RWPE2 (cell line): Measurements from ENCODE around the gene TTLL12.

Experiments used
- ATAC-seq: fragments of 200-7000 bp; cut with Tn5 transposase; 3 replicates; pipeline ENCODE4 v1.9.1; 2021; ENCODE audit warnings: low read depth
- DNase-seq: peaks from one replicate; pipeline ENCODE4 v3.0.0-alpha.2; 2020; ENCODE audit warnings: low spot score
- H3K27ac ChIP-seq: fragments of 450-650 bp; 2 replicates; pipeline ENCODE4 v1.5.1; 2017; ENCODE audit warnings: mild to moderate bottlenecking; ENCODE audit not compliant: poor library complexity, severe bottlenecking
- H3K27me3 ChIP-seq: fragments of 250-450 bp; sonication (Bioruptor Pico); 2 replicates; pipeline ENCODE4 v1.5.1; 2021; ENCODE audit warnings: mild to moderate bottlenecking, moderate library complexity; ENCODE audit not compliant: insufficient read depth, poor library complexity, severe bottlenecking
- H3K36me3 ChIP-seq: fragments of 250-450 bp; sonication (Bioruptor Pico); 2 replicates; pipeline ENCODE4 v1.5.1; 2020; ENCODE audit warnings: low read depth, mild to moderate bottlenecking, moderate library complexity
- H3K4me1 ChIP-seq: fragments of 250-450 bp; sonication (Bioruptor Pico); 2 replicates; pipeline ENCODE4 v1.5.1; 2021; ENCODE audit warnings: mild to moderate bottlenecking, moderate library complexity; ENCODE audit not compliant: insufficient read depth, poor library complexity, severe bottlenecking
- H3K4me3 ChIP-seq: fragments of 250-450 bp; sonication (Bioruptor Pico); 2 replicates; pipeline ENCODE4 v1.5.1; 2021; ENCODE audit warnings: mild to moderate bottlenecking, moderate library complexity; ENCODE audit not compliant: severe bottlenecking
- H3K9me3 ChIP-seq: fragments of 250-450 bp; sonication (Bioruptor Pico); 2 replicates; pipeline ENCODE4 v1.5.1; 2021; ENCODE audit warnings: mild to moderate bottlenecking, moderate library complexity; ENCODE audit not compliant: severe bottlenecking
- TF ChIP-seq, protein P1 (sequence below): fragments of 450-650 bp; IDR thresholded peaks from one replicate; pipeline ENCODE4 v1.5.1; 2017; ENCODE audit warnings: mild to moderate bottlenecking, moderate library complexity; ENCODE audit not compliant: poor library complexity, severe bottlenecking

The TTLL12 gene

DNA sequence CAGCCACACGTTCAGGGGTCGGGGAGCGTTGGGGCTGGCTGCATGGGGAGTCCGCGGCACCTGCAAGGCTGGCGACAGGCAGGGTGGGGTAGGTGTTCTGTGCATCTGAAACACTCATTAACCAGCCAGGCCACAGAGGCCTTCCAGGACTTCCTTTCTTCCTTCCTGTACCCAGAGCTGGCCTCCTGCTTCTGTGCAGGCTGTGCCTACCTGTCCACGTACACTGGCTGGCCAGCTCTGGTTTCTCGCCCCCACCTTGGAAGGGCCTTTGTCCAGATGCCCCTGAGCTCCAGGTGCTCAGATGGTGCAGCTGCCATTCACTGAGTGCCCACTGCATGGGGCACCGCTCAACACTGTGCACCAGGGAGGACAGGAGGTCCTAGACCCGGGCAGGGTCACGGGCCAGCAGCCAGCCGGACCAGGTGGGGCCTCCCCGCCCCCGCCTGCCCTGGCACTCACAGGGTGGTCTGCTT, 15.9 kb downstream of the TTLL12 start:
- ATAC-seq, result no peak
- no peak overlapping the region for H3K4me3 ChIP-seq
- peak; percentile 40 for DNase-seq
- no peaks in the 10 kb centered on the region for H3K9me3 ChIP-seq
- TF ChIP-seq, protein P1, sequence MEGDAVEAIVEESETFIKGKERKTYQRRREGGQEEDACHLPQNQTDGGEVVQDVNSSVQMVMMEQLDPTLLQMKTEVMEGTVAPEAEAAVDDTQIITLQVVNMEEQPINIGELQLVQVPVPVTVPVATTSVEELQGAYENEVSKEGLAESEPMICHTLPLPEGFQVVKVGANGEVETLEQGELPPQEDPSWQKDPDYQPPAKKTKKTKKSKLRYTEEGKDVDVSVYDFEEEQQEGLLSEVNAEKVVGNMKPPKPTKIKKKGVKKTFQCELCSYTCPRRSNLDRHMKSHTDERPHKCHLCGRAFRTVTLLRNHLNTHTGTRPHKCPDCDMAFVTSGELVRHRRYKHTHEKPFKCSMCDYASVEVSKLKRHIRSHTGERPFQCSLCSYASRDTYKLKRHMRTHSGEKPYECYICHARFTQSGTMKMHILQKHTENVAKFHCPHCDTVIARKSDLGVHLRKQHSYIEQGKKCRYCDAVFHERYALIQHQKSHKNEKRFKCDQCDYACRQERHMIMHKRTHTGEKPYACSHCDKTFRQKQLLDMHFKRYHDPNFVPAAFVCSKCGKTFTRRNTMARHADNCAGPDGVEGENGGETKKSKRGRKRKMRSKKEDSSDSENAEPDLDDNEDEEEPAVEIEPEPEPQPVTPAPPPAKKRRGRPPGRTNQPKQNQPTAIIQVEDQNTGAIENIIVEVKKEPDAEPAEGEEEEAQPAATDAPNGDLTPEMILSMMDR, result no peak
- H3K36me3 ChIP-seq, result peaks cover 62% of the 10 kb centered on the region
- no peak overlapping the region for H3K27ac ChIP-seq
- H3K27me3 ChIP-seq, result no peaks in the 10 kb centered on the region
- H3K4me1 ChIP-seq, result no peaks in the 10 kb centered on the region

DNA sequence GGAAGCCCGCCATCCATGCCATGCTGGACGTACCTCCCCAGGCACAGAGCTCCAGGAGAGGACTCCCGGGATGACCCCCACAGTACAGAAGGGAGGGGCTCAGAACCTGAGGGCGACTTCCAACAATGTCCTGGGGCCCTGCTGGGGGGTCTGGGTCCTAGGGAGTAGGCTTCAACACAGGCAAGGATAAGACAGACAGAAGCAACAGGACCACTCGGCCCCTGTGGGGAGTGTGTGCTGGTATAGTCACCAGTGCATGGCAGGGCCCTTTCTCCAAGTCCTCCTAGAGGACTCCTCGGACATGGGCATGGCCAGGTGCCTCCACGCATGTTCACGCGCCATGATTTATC, 16.8 kb downstream of the TTLL12 start:
- no peak for DNase-seq
- no peaks in the 10 kb centered on the region for H3K4me1 ChIP-seq
- ATAC-seq, result no peak
- H3K27me3 ChIP-seq, result no peaks in the 10 kb centered on the region
- H3K27ac ChIP-seq, result no peak overlapping the region
- TF ChIP-seq, protein P1, result no peak
- peaks cover 55% of the 10 kb centered on the region for H3K36me3 ChIP-seq
- H3K9me3 ChIP-seq, result no peaks in the 10 kb centered on the region
- no peak overlapping the region for H3K4me3 ChIP-seq

DNA sequence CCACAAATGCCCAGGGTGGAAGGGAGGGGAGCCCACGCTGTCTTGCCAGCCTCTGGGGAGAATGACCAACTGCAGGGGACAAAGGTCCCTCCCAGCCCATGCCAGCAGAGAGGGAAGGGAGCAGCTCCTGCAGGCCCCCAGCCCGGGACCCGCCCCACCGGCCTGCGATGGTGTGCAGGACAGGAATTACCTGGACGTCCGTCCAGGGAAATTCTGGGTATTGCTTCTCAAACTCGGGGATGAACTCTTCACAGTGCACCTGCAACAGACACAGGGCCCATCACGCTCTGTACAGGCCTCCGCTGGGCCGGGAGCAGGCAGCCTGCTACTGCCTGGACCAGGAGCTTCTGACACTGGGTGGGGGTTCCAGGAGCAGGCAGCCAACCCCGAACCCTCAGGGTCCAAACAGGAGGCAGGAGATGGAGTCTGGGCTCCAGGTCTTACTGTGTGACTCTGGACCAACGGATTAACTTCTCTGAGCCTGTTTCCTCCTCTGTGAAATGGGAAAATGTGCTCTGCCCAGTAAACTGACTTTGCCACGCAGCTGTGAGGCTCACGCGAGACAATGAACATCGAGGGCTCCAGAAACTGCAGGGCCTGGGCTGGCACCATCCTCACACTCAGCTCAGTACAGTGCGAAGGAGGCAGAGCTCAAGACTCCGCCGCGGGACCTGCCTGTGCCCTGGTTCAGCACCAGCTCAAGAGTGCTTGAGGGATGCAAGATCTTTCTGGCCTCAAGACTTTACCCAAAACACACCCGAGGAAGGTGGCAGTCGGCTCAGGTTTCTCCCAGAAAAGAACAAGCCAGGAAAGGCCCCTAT, 17.4 kb downstream of the TTLL12 start:
- ATAC-seq (no peak), DNase-seq (peak; percentile 56)
- Histone ChIP-seq H3K4me1 (no peaks in the 10 kb centered on the region), H3K27me3 (no peaks in the 10 kb centered on the region), H3K9me3 (no peaks in the 10 kb centered on the region), H3K27ac (no peak overlapping the region), H3K36me3 (peaks cover 49% of the 10 kb centered on the region), H3K4me3 (no peak overlapping the region)
- TF ChIP-seq, protein P1, result no peak

DNA sequence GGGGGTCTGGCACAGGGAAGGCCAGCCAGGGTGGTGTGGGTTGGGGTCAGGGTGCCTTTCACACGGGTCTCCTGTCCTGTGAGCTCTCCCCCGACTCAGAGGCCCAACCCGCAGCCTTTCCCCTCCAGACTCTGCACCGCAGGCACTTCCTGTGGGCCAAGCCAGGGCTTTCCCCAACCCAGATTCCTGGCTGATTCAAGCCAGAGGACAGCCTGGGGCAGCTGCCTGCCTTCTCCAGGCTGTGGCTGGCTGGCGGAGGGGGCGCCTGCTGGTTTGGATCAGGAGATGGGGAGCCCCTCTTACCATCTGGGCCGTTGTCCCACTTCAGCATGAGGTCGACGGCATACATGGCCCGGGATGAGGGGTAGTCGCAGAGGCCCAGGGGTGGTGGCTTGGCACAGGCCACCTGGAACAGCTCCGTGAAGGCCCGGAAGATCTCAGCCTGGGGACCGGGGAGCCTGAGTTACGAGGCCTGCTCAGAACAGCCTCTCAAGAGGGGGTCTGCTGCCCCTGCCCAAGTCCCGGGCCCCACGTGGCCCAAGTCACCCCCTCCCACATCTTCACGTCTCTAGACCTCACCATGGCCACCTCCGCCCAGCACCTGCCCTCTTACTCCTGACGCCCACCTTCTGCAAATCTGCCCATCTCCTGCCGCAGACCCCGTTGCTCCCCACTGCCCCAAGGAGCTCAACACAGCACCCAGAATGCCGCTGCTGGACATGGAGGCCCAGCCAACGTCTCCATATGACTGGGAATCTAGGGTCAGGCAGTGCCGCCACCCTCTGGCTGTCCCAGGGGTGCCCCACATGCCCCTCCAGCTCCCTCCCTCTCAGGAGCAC, 18.2 kb downstream of the TTLL12 start:
- DNase-seq (no peak), ATAC-seq (no peak)
- H3K4me3 ChIP-seq, result no peak overlapping the region
- no peaks in the 10 kb centered on the region for H3K9me3 ChIP-seq
- H3K36me3 ChIP-seq, result peaks cover 42% of the 10 kb centered on the region
- TF ChIP-seq, protein P1, result no peak
- no peaks in the 10 kb centered on the region for H3K27me3 ChIP-seq
- H3K27ac ChIP-seq, result no peak overlapping the region
- H3K4me1 ChIP-seq, result no peaks in the 10 kb centered on the region
